Sigmoid colon (tissue), 7 donors: ENCODE measurements around the gene CHD5. TPM values are rescaled to one million over a fixed set of nuclear protein-coding genes. Genes with fewer than 3 reads are reported as not detected.

ENCODE experiments used
- DNase-seq: peaks from one replicate; pipeline ENCODE4 v3.0.0-alpha.2; 2019
- H3K27ac ChIP-seq, 4 donors: fragments of 200-600 bp; sonication (generic); one replicate each; pipeline ENCODE4 v1.5.1; 2016 to 2019; ENCODE audit warnings: mild to moderate bottlenecking in 1 of 4
- H3K27me3 ChIP-seq, 3 donors: fragments of 200-600 bp; sonication (generic); one replicate each; pipeline ENCODE4 v1.5.1; 2019; ENCODE audit warnings: mild to moderate bottlenecking in 1 of 3
- H3K36me3 ChIP-seq, 4 donors: fragments of 200-600 bp; sonication (generic); one replicate each; pipeline ENCODE4 v1.5.1; 2016 to 2019
- H3K4me1 ChIP-seq, 4 donors: fragments of 200-600 bp; sonication (generic); one replicate each; pipeline ENCODE4 v1.5.1; 2017 to 2019
- H3K4me3 ChIP-seq, 4 donors: fragments of 200-600 bp; sonication (generic); one replicate each; pipeline ENCODE4 v1.5.1; 2017 to 2019; ENCODE audit warnings: mild to moderate bottlenecking in 2 of 4, moderate library complexity in 1 of 4
- H3K9me3 ChIP-seq, 4 donors: fragments of 200-600 bp in 3 of 4; sonication (generic) in 3 of 4; one replicate each; pipeline versions ENCODE4 v1.5.1 to v1.6.1; 2013 to 2019
- CTCF ChIP-seq, 4 experiments: fragments of 450-650 bp in 3 of 4; fragments of 200-600 bp in 1 of 4; IDR thresholded peaks; one replicate each; pipeline ENCODE4 v1.5.1; 2016 to 2019; ENCODE audit warnings: antibody characterized with exemption in 4 of 4, mild to moderate bottlenecking in 3 of 4, moderate library complexity in 2 of 4
- EP300 ChIP-seq, 4 donors: sonication (generic); formaldehyde crosslinking; IDR thresholded peaks; one replicate each; pipeline ENCODE4 v1.6.1; 2017; ENCODE audit warnings: antibody characterized with exemption in 4 of 4
- POLR2A ChIP-seq, 2 donors: fragments of 450-650 bp; IDR thresholded peaks; one replicate each; pipeline ENCODE4 v1.6.1; 2016; ENCODE audit warnings: antibody characterized with exemption in 2 of 2, mild to moderate bottlenecking in 2 of 2, moderate library complexity in 2 of 2
- POLR2AphosphoS5 ChIP-seq, 4 donors: sonication (generic); formaldehyde crosslinking; IDR thresholded peaks; one replicate each; pipeline ENCODE4 v1.6.1; 2017; ENCODE audit warnings: antibody characterized with exemption in 4 of 4
- WGBS, 2 donors: extraction: QIAGEN DNeasy Blood & Tissue Kit; methylation state at CpG; one replicate each; pipeline ENCODE4 v1.1.7; 2013; 5-methylcytosine and 5-hydroxymethylcytosine counted together
- intact Hi-C: fragments of 100-400 bp; cut with DNase I; formaldehyde crosslinking; loops from one replicate; pipeline ENCODE4 v1.15.1; 2023
- polyA plus RNA-seq, 3 donors: library from polyadenylated mRNA; stranded (reverse); fragments of 200-250 nt; gene quantifications; one replicate each; pipeline ENCODE4 v1.2.3, GENCODE V29; 2013
- total RNA-seq, 4 donors: library from RNA; depleted of rRNA; stranded (reverse); fragments of >200 nt; gene quantifications; one replicate each; pipeline ENCODE4 v1.1.0, GENCODE V29; 2016
- donor health status: healthy with polysubstance abuse.
- donor health status: Bipolar disorder and iron deficiency.
- donor health status: healthy.

The CHD5 gene
- total and polyA plus RNA-seq, 7 donors = 0.49 to 2.8 (median 1.4) TPM; not detected in 2

- intact Hi-C loops = no loop called here
- Histone ChIP-seq H3K27me3 (no peaks in the 10 kb centered on the region), H3K4me3 (no peak overlapping the region), H3K9me3 (peaks cover 0 to 4% (median 0%) of the 10 kb centered on the region in 4 donors), H3K4me1 (no peaks in the 10 kb centered on the region), H3K36me3 (no peaks in the 10 kb centered on the region), H3K27ac (no peak overlapping the region)
- TF ChIP-seq POLR2A (IDR thresholded peaks at IDR 0.05) (no peak), POLR2AphosphoS5 (IDR thresholded peaks at IDR 0.05) (no peak), EP300 (IDR thresholded peaks at IDR 0.05) (no peak), CTCF (IDR thresholded peaks at IDR 0.05) (no peak)
- DNase-seq = no peak
Measured at GRCh38 chr1:6117624-6118023, 62.5 kb downstream of the CHD5 start.

- WGBS, 2 donors = 93 to 96% methylated on average over 2 of the region's 2 CpGs
- no peak for DNase-seq
- no peak overlapping the region for H3K4me3 ChIP-seq
- intact Hi-C loops = no loop called here
- TF ChIP-seq POLR2AphosphoS5 (IDR thresholded peaks at IDR 0.05) (no peak), EP300 (IDR thresholded peaks at IDR 0.05) (no peak), POLR2A (IDR thresholded peaks at IDR 0.05) (no peak)
- no peak overlapping the region for H3K27ac ChIP-seq
- no peaks in the 10 kb centered on the region for H3K4me1 ChIP-seq
- peaks cover 0 to 4% (median 0%) of the 10 kb centered on the region in 4 donors for H3K9me3 ChIP-seq
- H3K36me3 ChIP-seq = no peaks in the 10 kb centered on the region
- H3K27me3 ChIP-seq = peaks cover 0 to 1% (median 0%) of the 10 kb centered on the region in 3 donors
Measured at GRCh38 chr1:6117064-6117463, 63.1 kb downstream of the CHD5 start.

GRCh38 chr1:6116137-6116536 is 64.0 kb downstream of the CHD5 start:
- Histone ChIP-seq H3K27ac (no peak overlapping the region), H3K27me3 (peaks cover 0 to 3% (median 0%) of the 10 kb centered on the region in 3 donors), H3K4me1 (no peaks in the 10 kb centered on the region), H3K36me3 (no peaks in the 10 kb centered on the region), H3K4me3 (no peak overlapping the region), H3K9me3 (peaks cover 0 to 4% (median 0%) of the 10 kb centered on the region in 4 donors)
- intact Hi-C loops = no loop called here
- 55 to 66% methylated on average over 1 of the region's 1 CpG for WGBS, 2 donors
- DNase-seq = no peak
- TF ChIP-seq POLR2AphosphoS5 (IDR thresholded peaks at IDR 0.05) (no peak), POLR2A (IDR thresholded peaks at IDR 0.05) (no peak), CTCF (IDR thresholded peaks at IDR 0.05) (no peak), EP300 (IDR thresholded peaks at IDR 0.05) (no peak)

- peak; percentile 36 for DNase-seq
- Histone ChIP-seq H3K4me3 (no peak overlapping the region), H3K27me3 (peaks cover 0 to 13% (median 3%) of the 10 kb centered on the region in 3 donors), H3K27ac (no peak overlapping the region), H3K9me3 (peaks cover 0 to 4% (median 0%) of the 10 kb centered on the region in 4 donors), H3K4me1 (no peaks in the 10 kb centered on the region), H3K36me3 (no peaks in the 10 kb centered on the region)
- 76 to 89% methylated on average over 14 of the region's 14 CpGs for WGBS, 2 donors
- intact Hi-C loops = no loop called here
- TF ChIP-seq EP300 (IDR thresholded peaks at IDR 0.05) (no peak), POLR2AphosphoS5 (IDR thresholded peaks at IDR 0.05) (no peak), CTCF (IDR thresholded peaks at IDR 0.05) (no peak), POLR2A (IDR thresholded peaks at IDR 0.05) (no peak)
Measured at GRCh38 chr1:6113745-6114144, 66.4 kb downstream of the CHD5 start.

- Histone ChIP-seq H3K27ac (no peak overlapping the region), H3K4me3 (no peak overlapping the region), H3K4me1 (no peaks in the 10 kb centered on the region), H3K27me3 (peaks cover 0 to 13% (median 3%) of the 10 kb centered on the region in 3 donors), H3K36me3 (no peaks in the 10 kb centered on the region), H3K9me3 (peaks cover 0 to 4% (median 0%) of the 10 kb centered on the region in 4 donors)
- TF ChIP-seq POLR2AphosphoS5 (IDR thresholded peaks at IDR 0.05) (no peak), CTCF (IDR thresholded peaks at IDR 0.05) (no peak), EP300 (IDR thresholded peaks at IDR 0.05) (no peak), POLR2A (IDR thresholded peaks at IDR 0.05) (no peak)
- WGBS, 2 donors = 53 to 67% methylated on average over 10 of the region's 10 CpGs
- intact Hi-C loops = no loop called here
- DNase-seq = no peak
Measured at GRCh38 chr1:6113116-6113515, 67.0 kb downstream of the CHD5 start.
